Hepatocyte (in vitro differentiated cells): Measurements from ENCODE around the gene NKX1-2. TPM values are rescaled to one million over a fixed set of nuclear protein-coding genes. Genes with fewer than 3 reads are reported as not detected.

ENCODE experiments used
- DNase-seq: peaks from one replicate; pipeline ENCODE4 v3.0.0-alpha.2; 2016; ENCODE audit warnings: low spot score
- H2AFZ ChIP-seq: fragments of 200-600 bp; sonication (generic); 2 replicates; pipeline ENCODE4 v1.6.0; 2016; ENCODE audit warnings: antibody characterized with exemption, mild to moderate bottlenecking
- H3K27ac ChIP-seq: fragments of 200-600 bp; sonication (generic); 2 replicates; pipeline ENCODE4 v1.5.1; 2016; ENCODE audit warnings: mild to moderate bottlenecking
- H3K27me3 ChIP-seq: fragments of 200-600 bp; sonication (generic); 2 replicates; pipeline ENCODE4 v1.6.1; 2016
- H3K36me3 ChIP-seq: fragments of 200-600 bp; sonication (generic); replicated peaks from 2 replicates; pipeline ENCODE4 v1.5.1; 2016; ENCODE audit warnings: low read depth; ENCODE audit not compliant: insufficient read depth
- H3K4me1 ChIP-seq: fragments of 200-600 bp; sonication (generic); 2 replicates; pipeline ENCODE4 v1.5.1; 2016; ENCODE audit warnings: mild to moderate bottlenecking, moderate library complexity; ENCODE audit not compliant: insufficient read depth
- H3K4me2 ChIP-seq: fragments of 200-600 bp; sonication (generic); 2 replicates; pipeline ENCODE4 v1.6.0; 2016
- H3K4me3 ChIP-seq: fragments of 200-600 bp; sonication (generic); 2 replicates; pipeline ENCODE4 v1.5.1; 2016; ENCODE audit warnings: mild to moderate bottlenecking
- H3K79me2 ChIP-seq: fragments of 200-600 bp; sonication (generic); 2 replicates; pipeline ENCODE4 v1.6.0; 2017; ENCODE audit warnings: mild to moderate bottlenecking
- H3K9me2 ChIP-seq: fragments of 200-600 bp; sonication (generic); replicated peaks from 2 replicates; pipeline ENCODE4 v1.6.0; 2017; ENCODE audit warnings: mild to moderate bottlenecking; ENCODE audit not compliant: insufficient read depth
- H3K9me3 ChIP-seq: fragments of 200-600 bp; sonication (generic); 2 replicates; pipeline ENCODE4 v1.5.1; 2016; ENCODE audit warnings: low read depth, mild to moderate bottlenecking
- H4K20me1 ChIP-seq: fragments of 200-600 bp; sonication (generic); 2 replicates; pipeline ENCODE4 v1.6.0; 2016; ENCODE audit warnings: mild to moderate bottlenecking; ENCODE audit not compliant: insufficient read depth, poor library complexity, severe bottlenecking
- EZH2 ChIP-seq: fragments of 200-600 bp; sonication (generic); IDR thresholded peaks from 2 replicates; pipeline ENCODE4 v1.6.1; 2016; ENCODE audit warnings: antibody characterized with exemption, mild to moderate bottlenecking, borderline replicate concordance
- EZH2phosphoT487 ChIP-seq: fragments of 200-600 bp; sonication (generic); IDR thresholded peaks from one replicate; pipeline ENCODE4 v1.6.1; 2018; ENCODE audit warnings: antibody characterized with exemption, mild to moderate bottlenecking, low read depth, moderate library complexity; ENCODE audit not compliant: unreplicated experiment, severe bottlenecking
- WGBS: methylation state at CpG from one replicate; pipeline ENCODE4 v1.1.6; 2016; ENCODE audit warnings: low lambda C conversion rate; ENCODE audit errors: missing lambda C conversion rate; 5-methylcytosine and 5-hydroxymethylcytosine counted together
- polyA plus RNA-seq: library from polyadenylated mRNA; unstranded; fragments of >200 nt; fragmentation: Nextera tagmentation; extraction: Ambion mirVana; gene quantifications from 2 replicates; pipeline ENCODE4 v1.2.1, GENCODE V29; 2016
- total RNA-seq: library from RNA; depleted of rRNA; stranded (reverse); fragments of >200 nt; gene quantifications from 2 replicates; pipeline ENCODE4 v1.2.3, GENCODE V29; 2014
- TF ChIP-seq, protein P1 (sequence below): fragments of 200-600 bp; sonication (generic); IDR thresholded peaks from 2 replicates; pipeline ENCODE4 v1.5.1; 2016; ENCODE audit warnings: antibody characterized with exemption, mild to moderate bottlenecking; ENCODE audit not compliant: poor library complexity

The NKX1-2 gene
- total and polyA plus RNA-seq, 2 experiments from 2014 or later, result 0.22 to 2.0 TPM

DNA sequence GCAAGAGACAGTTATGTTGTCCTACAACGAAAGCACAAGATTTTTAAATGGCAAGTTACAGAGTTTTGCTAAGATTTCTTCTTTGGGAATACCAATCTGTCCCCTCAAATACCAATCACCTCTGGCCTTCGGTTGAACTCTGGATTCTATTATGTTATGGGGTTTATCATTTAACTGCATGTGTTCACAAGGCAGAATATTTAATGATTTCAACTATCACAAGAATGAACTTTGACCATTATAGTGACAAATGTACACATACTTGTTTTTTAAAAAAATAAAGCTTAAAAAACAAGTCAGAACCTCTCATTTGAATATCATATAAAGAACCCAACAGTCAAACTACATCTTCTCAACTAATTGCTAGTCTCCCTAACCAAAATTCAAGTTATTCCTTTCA is 42.4 kb downstream of the NKX1-2 start:
- H3K9me3 ChIP-seq, result no peaks in the 10 kb centered on the region
- H3K27ac ChIP-seq, result peak overlapping the region; percentile 22
- peaks cover 3% of the 10 kb centered on the region for H3K36me3 ChIP-seq
- no peak overlapping the region for H2AFZ ChIP-seq
- no peaks in the 10 kb centered on the region for H3K9me2 ChIP-seq
- no peaks in the 10 kb centered on the region for H3K27me3 ChIP-seq
- TF ChIP-seq, protein P1, sequence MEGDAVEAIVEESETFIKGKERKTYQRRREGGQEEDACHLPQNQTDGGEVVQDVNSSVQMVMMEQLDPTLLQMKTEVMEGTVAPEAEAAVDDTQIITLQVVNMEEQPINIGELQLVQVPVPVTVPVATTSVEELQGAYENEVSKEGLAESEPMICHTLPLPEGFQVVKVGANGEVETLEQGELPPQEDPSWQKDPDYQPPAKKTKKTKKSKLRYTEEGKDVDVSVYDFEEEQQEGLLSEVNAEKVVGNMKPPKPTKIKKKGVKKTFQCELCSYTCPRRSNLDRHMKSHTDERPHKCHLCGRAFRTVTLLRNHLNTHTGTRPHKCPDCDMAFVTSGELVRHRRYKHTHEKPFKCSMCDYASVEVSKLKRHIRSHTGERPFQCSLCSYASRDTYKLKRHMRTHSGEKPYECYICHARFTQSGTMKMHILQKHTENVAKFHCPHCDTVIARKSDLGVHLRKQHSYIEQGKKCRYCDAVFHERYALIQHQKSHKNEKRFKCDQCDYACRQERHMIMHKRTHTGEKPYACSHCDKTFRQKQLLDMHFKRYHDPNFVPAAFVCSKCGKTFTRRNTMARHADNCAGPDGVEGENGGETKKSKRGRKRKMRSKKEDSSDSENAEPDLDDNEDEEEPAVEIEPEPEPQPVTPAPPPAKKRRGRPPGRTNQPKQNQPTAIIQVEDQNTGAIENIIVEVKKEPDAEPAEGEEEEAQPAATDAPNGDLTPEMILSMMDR, result no peak
- TF ChIP-seq EZH2phosphoT487 (no peak), EZH2 (no peak)
- peaks cover 54% of the 10 kb centered on the region for H3K79me2 ChIP-seq
- peaks cover 4% of the 10 kb centered on the region for H3K4me1 ChIP-seq
- DNase-seq, result no peak
- H3K4me2 ChIP-seq, result no peak overlapping the region
- peaks cover 43% of the 10 kb centered on the region for H4K20me1 ChIP-seq
- WGBS, result 97% methylated on average over 2 of the region's 2 CpGs
- H3K4me3 ChIP-seq, result no peak overlapping the region

DNA sequence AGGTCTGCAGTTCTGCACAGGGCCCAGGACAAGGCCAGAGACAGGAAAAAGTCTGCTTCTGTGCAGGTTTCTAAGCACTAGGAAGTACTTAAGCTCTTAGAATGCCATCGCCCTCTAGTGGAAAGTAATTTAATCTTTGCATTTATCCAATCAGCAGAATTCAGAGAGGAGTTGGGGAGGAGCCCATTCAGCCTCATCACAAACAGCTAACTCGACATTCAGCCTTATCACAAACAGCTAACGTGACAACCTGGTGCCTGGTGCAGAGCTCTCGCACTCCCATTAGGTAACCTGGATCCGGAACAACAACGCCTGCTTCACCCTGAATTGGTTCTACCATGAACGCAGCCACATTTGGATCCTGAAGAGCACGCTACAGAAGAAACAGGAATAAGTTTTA is 46.3 kb downstream of the NKX1-2 start:
- no peak overlapping the region for H3K4me2 ChIP-seq
- H3K9me2 ChIP-seq, result no peaks in the 10 kb centered on the region
- H4K20me1 ChIP-seq, result peaks cover 14% of the 10 kb centered on the region
- no peak overlapping the region for H2AFZ ChIP-seq
- peak; percentile 90 for DNase-seq
- no peaks in the 10 kb centered on the region for H3K27me3 ChIP-seq
- no peak overlapping the region for H3K4me3 ChIP-seq
- WGBS, result 39% methylated on average over 8 of the region's 8 CpGs
- no peaks in the 10 kb centered on the region for H3K9me3 ChIP-seq
- no peaks in the 10 kb centered on the region for H3K36me3 ChIP-seq
- H3K4me1 ChIP-seq, result peaks cover 4% of the 10 kb centered on the region
- peak overlapping the region; percentile 74 for H3K27ac ChIP-seq
- peaks cover 16% of the 10 kb centered on the region for H3K79me2 ChIP-seq
- TF ChIP-seq EZH2, result no peak
- TF ChIP-seq, protein P1, result peak; percentile 61

DNA sequence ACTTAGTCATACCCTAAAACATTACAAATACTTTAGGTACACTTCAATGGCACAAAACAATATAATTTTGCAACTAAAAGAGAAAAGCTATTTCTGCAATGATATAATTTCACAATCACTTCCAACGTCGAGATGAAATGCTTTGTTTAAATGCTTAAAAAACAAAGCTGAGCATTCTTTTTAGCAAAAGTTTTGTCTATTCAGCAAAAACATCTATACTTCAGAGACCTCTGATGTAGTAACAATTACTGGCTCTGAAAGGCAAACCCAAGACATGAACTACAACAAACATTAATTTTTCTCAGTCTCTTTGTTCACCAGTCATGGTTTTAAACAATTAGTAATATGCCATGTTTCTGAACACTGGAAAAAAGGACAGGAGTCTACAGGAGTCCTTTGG is 47.6 kb downstream of the NKX1-2 start:
- H4K20me1 ChIP-seq, result peaks cover 14% of the 10 kb centered on the region
- H3K36me3 ChIP-seq, result no peaks in the 10 kb centered on the region
- 91% methylated on average over 2 of the region's 2 CpGs for WGBS
- no peak overlapping the region for H3K4me3 ChIP-seq
- no peak overlapping the region for H3K27ac ChIP-seq
- H3K27me3 ChIP-seq, result no peaks in the 10 kb centered on the region
- no peaks in the 10 kb centered on the region for H3K9me2 ChIP-seq
- H3K4me1 ChIP-seq, result peaks cover 4% of the 10 kb centered on the region
- TF ChIP-seq EZH2phosphoT487 (no peak), EZH2 (no peak)
- TF ChIP-seq, protein P1, result no peak
- H2AFZ ChIP-seq, result no peak overlapping the region
- no peak for DNase-seq
- H3K9me3 ChIP-seq, result no peaks in the 10 kb centered on the region
- H3K79me2 ChIP-seq, result peaks cover 8% of the 10 kb centered on the region
- H3K4me2 ChIP-seq, result no peak overlapping the region

DNA sequence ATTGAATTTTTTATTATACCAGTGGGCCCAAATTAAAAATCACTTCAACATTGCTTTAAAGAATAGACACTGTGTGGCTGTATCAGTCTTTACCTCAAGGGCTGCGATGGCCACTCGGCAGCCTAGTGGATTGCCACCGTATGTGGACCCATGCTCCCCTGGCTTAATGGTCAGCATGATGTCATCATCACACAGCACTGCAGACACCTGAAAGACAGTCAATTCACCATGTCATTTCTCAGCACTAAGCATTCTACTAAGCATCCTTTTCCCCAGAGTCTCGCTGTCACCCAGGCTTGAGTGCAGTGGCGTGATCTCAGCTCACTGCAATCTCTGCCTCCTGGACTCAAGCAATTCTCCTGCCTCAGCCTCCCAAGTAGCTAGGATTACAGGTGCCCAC is 48.2 kb downstream of the NKX1-2 start:
- no peak for TF ChIP-seq EZH2
- Histone ChIP-seq H3K9me2 (no peaks in the 10 kb centered on the region), H3K4me2 (no peak overlapping the region), H2AFZ (no peak overlapping the region), H3K4me1 (peaks cover 4% of the 10 kb centered on the region), H4K20me1 (peaks cover 14% of the 10 kb centered on the region), H3K4me3 (no peak overlapping the region), H3K27me3 (no peaks in the 10 kb centered on the region), H3K79me2 (peaks cover 8% of the 10 kb centered on the region), H3K36me3 (no peaks in the 10 kb centered on the region), H3K27ac (no peak overlapping the region), H3K9me3 (no peaks in the 10 kb centered on the region)
- 97% methylated on average over 5 of the region's 5 CpGs for WGBS
- no peak for DNase-seq

Other genes starting within 250 kb of the NKX1-2 start
- 694 and 743 TPM in 2 replicates for gene OAT, start 31.1 kb downstream of the NKX1-2 start, total RNA-seq
- gene OAT, start 31.1 kb downstream of the NKX1-2 start, polyA plus RNA-seq, result 450 and 568 TPM in 2 replicates
- 29.4 and 34.9 TPM in 2 replicates for gene LHPP, start 11.8 kb upstream of the NKX1-2 start, total RNA-seq
- 23.6 and 30.3 TPM in 2 replicates for gene LHPP, start 11.8 kb upstream of the NKX1-2 start, polyA plus RNA-seq